ENCODE data around the gene NR2F6. TPM values are rescaled to one million over a fixed set of nuclear protein-coding genes. Genes with fewer than 3 reads are reported as not detected.

NR2F6 gene
- 7.8 TPM for total RNA-seq

DNA sequence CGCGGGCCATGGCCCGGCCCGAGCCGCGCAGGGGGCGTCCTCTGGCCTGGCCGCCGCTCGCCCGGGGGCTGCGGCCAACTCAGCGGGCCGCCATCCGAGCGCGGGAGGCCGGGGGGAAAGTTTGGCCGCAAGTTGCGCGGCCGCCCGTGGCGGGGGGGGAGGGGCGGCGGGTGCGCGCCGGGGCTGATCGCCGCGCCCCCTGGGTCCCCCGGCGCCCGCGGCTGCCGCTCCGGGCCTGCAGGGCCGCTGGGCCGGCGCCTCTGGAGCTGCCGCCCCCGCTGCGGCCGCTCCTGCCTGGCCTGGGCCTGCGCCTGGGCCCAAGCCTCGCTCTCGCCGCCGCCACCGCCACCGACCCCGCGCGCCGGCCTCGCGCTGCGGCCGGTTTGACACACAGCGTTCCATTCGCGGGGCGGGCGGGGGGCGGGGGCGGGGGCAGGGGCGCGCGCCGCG lies at the start of gene NR2F6:
Gene NR2F6 (minus strand): TSS at position 385 of the 450 bp plus-strand sequence. CDS start 699 bp downstream, outside the sequence.

DNA sequence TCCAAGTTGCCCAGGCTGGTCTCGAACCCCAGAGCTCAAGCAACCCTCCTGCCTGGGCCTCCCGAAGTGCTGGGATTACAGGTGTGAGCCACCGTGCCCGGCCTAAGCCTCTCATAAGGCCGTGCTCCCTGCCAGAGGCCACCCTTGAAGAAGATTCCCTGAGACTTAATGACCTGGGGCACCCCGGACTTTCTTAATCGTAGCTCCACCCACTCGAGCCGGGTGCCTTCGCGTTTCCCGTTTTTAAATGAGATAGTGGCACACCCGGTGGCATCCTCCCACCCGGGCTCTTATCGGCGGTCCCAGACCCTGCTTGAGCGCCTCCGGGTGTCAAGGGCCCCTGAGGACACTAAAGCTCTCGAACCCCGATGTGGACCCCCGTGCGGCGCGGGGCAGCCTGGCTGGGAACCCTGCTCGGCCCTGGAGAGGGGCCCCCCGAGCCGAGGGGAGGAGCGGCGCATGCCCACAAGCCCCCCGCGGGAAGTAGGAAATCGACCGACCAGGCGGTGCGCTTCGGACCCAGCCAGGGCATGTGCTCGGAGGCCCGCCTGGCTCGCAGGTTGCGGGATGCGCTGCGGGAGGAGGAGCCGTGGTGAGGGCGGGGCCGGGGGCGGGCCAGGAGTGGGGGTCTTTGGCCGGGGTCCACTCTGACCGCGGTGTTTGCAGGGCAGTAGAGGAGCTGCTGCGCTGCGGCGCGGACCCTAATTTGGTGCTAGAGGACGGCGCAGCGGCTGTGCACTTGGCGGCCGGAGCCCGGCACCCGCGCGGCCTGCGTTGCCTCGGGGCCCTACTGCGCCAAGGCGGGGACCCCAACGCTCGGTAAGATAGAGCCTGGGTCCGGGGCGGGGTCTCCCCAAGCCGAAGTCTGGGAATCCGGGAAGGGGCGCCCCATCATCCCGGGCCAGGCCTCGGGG lies 35.9 kb upstream of the NR2F6 start, which contains the start of gene ANKLE1:
Gene ANKLE1 (plus strand): TSS at position 511 of the 914 bp plus-strand sequence. CDS start 20 bp downstream, at position 531.

DNA sequence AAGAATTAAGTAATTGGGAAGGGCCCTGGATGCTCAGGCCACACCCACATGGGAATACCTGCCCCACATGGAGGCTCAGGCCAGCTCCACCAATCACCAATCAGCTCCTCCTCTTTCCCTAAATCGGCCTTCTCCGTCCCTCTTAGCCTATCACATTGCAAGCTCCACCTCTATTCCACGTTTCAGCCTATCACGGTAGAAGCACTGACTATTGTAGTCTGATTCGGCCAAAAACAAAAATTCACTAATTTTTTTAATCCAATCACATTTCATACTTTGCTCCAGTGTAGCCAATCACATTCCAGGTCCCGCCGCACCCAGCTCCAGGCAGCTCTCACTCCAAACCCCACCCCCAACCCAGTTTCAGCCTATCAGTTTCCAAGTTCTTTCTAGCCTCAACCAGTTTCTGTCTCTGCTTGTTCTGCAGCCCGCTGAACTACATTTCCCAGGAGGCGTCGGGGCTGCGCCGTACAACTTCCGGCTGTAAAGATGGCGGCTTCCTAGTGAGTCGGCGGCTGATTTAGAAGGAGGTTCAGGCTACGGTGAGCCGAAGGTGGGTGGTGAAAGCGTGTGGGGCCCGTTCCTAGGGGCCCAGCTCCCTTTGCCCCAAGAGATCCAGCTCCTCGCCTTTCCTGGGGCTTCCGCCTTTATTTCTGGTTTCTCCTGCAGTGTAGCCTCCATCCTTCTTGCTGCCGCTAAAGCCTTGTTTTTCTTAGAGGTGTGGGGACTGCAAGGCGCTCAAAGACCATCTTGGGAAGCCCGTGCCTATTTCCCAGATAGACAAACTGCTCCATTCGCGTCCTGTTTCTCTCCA lies 21.5 kb upstream of the NR2F6 start, which contains the start of gene BABAM1:
Gene BABAM1 (plus strand): TSS at position 469 of the 814 bp plus-strand sequence. CDS start 1,364 bp downstream, outside the sequence.

DNA sequence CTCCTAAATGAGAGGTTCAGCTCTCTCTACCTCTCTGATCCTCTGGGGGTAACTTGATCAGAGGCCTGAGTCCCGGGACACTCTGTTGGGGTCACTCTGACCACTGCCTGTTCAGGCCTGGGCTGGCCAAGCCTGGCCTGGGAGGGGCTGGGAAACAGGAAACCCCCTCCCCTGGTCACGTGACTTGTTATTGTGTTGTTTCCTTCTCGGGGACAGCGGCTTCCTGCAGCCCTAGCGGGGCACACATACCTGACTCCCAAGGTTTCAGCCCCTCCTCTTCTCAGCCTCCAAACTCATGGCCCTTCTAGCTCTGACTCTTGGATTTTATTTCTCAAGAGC lies 18.9 kb upstream of the NR2F6 start, which contains the start of gene USHBP1:
Gene USHBP1 (minus strand): TSS at position 105 of the 339 bp plus-strand sequence. CDS start 446 bp downstream, outside the sequence.

DNA sequence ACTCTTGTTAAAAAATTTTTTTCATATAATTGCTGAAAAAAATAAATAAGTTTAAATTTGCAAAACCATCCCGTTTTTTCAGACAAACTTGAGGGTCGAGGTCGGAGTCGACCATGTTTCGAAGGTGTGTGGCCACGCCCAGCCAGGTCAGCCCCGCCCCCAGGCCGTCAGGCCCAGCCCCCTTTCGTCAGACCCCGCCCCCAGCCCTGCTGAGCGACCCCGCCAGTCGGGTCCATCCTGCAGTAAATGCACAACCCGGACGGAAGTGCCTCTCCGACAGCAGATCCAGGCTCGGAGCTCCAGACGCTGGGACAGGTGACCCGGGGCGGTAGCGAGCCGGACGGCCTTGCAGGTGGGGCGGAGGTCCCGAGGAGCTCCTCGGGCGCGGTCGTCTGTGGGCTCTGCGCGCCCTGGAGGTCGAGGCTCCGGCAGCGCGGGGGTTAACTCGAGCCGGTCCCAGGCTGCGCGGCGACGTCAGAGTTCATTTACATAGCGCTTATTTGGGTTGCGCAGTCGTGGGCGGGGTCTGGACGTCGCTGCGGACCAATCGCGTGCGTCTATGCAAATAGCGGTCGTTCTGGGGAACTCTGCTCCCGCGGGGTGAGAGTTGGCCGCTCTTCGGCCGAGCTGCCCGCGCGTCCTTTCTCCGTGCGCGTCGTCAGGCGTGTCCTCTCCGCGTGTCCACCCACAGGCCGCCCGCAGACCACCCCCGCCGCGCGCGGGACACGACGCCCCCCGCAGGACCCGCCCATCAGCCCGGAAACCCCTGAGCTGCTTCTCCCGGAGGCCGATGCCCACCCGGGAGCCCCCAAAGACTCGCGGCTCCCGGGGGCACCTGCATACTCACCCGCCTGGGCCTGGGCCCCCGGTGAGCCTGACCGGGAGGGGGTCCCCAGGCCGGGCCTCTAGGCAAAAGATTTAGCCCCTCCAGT lies 19.5 kb downstream of the NR2F6 start, which contains the start of gene OCEL1:
Gene OCEL1 (plus strand): TSS at position 225 of the 932 bp plus-strand sequence. CDS start 22 bp downstream, at position 247.

DNA sequence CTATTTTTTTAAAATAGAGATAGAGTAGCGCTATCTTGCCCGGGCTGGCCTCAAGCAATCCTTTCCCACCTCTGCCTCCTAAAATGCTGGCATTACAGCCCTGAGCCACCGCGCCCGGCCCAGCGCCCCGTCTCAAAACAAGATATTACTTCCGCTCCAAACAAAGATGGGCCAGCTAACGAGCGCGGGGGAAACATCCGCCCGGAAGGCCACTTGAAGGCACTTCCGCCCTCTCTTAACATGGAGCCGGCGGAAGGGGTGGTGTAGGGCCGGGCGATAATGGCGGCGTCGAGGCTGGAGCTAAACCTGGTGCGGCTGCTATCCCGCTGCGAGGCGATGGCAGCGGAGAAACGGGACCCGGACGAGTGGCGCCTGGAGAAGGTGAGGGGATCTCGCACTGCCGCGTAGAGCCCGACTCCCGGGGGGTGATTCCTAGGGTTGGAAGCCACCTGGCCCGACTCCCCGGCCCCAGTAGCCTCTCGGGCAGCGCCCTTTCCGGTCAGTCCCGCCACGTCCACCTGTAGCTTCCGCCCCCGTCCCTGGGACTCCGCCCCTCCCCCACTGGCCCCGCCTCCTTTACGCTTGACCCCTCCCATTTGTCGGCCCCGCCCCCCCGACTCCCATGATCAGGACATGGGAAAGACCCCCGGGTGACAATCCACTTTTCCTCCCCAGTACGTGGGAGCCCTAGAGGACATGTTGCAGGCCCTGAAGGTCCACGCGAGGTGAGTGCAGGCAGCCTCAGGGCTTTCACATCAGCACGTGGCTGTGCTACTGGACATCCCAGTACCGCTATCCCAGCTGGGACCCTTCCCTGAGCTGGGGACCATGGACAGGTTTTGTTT lies 30.4 kb downstream of the NR2F6 start, which contains the start of gene USE1:
Gene USE1 (plus strand): TSS at position 231 of the 845 bp plus-strand sequence. CDS start 49 bp downstream, at position 280.

Other genes with a start within 250 kb of the NR2F6 start
- 8.1 TPM for gene CPAMD8, start 219.1 kb downstream of the NR2F6 start, total RNA-seq
- 2.5 TPM for gene HAUS8, start 170.5 kb downstream of the NR2F6 start, total RNA-seq
- gene MYO9B, start 170.1 kb downstream of the NR2F6 start, total RNA-seq: 86.1 TPM
- 19.4 TPM for gene USE1, start 30.6 kb downstream of the NR2F6 start, total RNA-seq
- 0.94 TPM for gene OCEL1, start 19.7 kb downstream of the NR2F6 start, total RNA-seq
- gene USHBP1, start 18.8 kb upstream of the NR2F6 start, total RNA-seq: 1.3 TPM
- gene BABAM1, start 21.5 kb upstream of the NR2F6 start, total RNA-seq: 61.3 TPM
- 1.3 TPM for gene ANKLE1, start 36.0 kb upstream of the NR2F6 start, total RNA-seq
- gene ABHD8, start 57.5 kb upstream of the NR2F6 start, total RNA-seq: 19.7 TPM
- gene MRPL34, start 60.0 kb upstream of the NR2F6 start, total RNA-seq: 8.1 TPM
- 9.1 TPM for gene DDA1, start 63.6 kb upstream of the NR2F6 start, total RNA-seq
- 53.8 TPM for gene ANO8, start 88.9 kb upstream of the NR2F6 start, total RNA-seq
- gene GTPBP3, start 91.6 kb upstream of the NR2F6 start, total RNA-seq: 18.8 TPM
- gene PLVAP, start 131.4 kb upstream of the NR2F6 start, total RNA-seq: 2.2 TPM
- gene CCDC194, start 148.3 kb upstream of the NR2F6 start, total RNA-seq: not detected
- 1.6 TPM for gene BST2, start 159.7 kb upstream of the NR2F6 start, total RNA-seq
- 15.0 TPM for gene MVB12A, start 174.1 kb upstream of the NR2F6 start, total RNA-seq
- gene TMEM221, start 202.7 kb upstream of the NR2F6 start, total RNA-seq: 0.63 TPM
- not detected for gene NXNL1, start 215.0 kb upstream of the NR2F6 start, total RNA-seq
- gene SLC27A1, start 224.6 kb upstream of the NR2F6 start, total RNA-seq: 26.0 TPM